Kidney (tissue), 22 donors: Measurements from ENCODE around the gene DNAH3. TPM values are rescaled to one million over a fixed set of nuclear protein-coding genes. Genes with fewer than 3 reads are reported as not detected.

Experiments
- DNase-seq, 5 donors: peaks; one replicate each; pipeline ENCODE4 v3.0.0-alpha.2; 2013 to 2020
- FAIRE-seq: peaks from 2 replicates; lab custom pipeline; 2012; peaks lifted over from hg19 to GRCh38; lab: Jason Lieb, UNC
- H3K27ac ChIP-seq, 2 donors: one replicate each; pipeline ENCODE4 v1.7.0; 2013; ENCODE audit warnings: low read depth in 2 of 2, low read length in 2 of 2, inconsistent platforms in 1 of 2
- H3K27me3 ChIP-seq: one replicate; pipeline ENCODE4 v1.7.1; 2013; ENCODE audit warnings: low read length, inconsistent platforms; ENCODE audit not compliant: control insufficient read depth, insufficient read depth
- H3K36me3 ChIP-seq, 3 donors: one replicate each; pipeline versions ENCODE4 v1.7.0 to v1.7.1; 2013; ENCODE audit warnings: low read length in 3 of 3, control low read depth in 1 of 3, inconsistent platforms in 1 of 3; ENCODE audit not compliant: insufficient read depth in 3 of 3, control insufficient read depth in 2 of 3
- H3K4me1 ChIP-seq, 3 donors: one replicate each; pipeline versions ENCODE4 v1.7.0 to v1.7.1; 2013; ENCODE audit warnings: low read length in 3 of 3, inconsistent platforms in 1 of 3, low read depth in 1 of 3; ENCODE audit not compliant: control insufficient read depth in 2 of 3, insufficient read depth in 2 of 3
- H3K4me3 ChIP-seq, 3 donors: one replicate each; pipeline versions ENCODE4 v1.7.0 to v1.8.1; 2013; ENCODE audit warnings: low read length in 3 of 3, control low read depth in 1 of 3, inconsistent platforms in 1 of 3
- H3K9ac ChIP-seq, 3 donors: one replicate each; pipeline versions ENCODE4 v1.7.0 to v1.7.1; 2013; ENCODE audit warnings: low read length in 3 of 3, control low read depth in 1 of 3, inconsistent platforms in 1 of 3
- H3K9me3 ChIP-seq, 3 donors: one replicate each; pipeline versions ENCODE4 v1.7.0 to v1.7.1; 2013; ENCODE audit warnings: low read length in 3 of 3, control low read depth in 1 of 3, inconsistent platforms in 1 of 3; ENCODE audit not compliant: control insufficient read depth in 2 of 3, insufficient read depth in 1 of 3
- CTCF ChIP-seq: IDR thresholded peaks from 3 replicates; pipeline ENCODE4 v1.5.1; 2012; ENCODE audit warnings: mild to moderate bottlenecking, moderate library complexity, borderline replicate concordance; ENCODE audit not compliant: insufficient read depth; ENCODE audit errors: extremely low read depth
- intact Hi-C: fragments of 100-400 bp; cut with DNase I; formaldehyde crosslinking; loops from one replicate; pipeline ENCODE4 v1.11.1; 2022
- long read RNA-seq, 10 donors: library from polyadenylated mRNA in 1 of 10; unstranded in 1 of 10; transcript quantifications; one replicate each; pipeline ENCODE4 v2.0.0 and lab custom pipeline, GENCODE V29; 2021 to 2026
- polyA plus RNA-seq: library from polyadenylated mRNA; stranded (reverse); fragments of 350-450 nt; fragmentation: Illumina TruSeq; extraction: RNeasy Lipid Tissue Mini Kit (QIAGEN cat#74804); gene quantifications from one replicate; pipeline ENCODE4 v1.2.3, GENCODE V29; 2014; ENCODE audit warnings: low read depth, low replicate concordance; ENCODE audit not compliant: insufficient read depth
- total RNA-seq: library from RNA; stranded (reverse); fragmentation: NEBNext Ultra II Directional; extraction: Animal tissue kit (Norgen Biotek cat#: 25700); gene quantifications from one replicate; pipeline ENCODE4 v1.2.1, GENCODE V29; 2021
- donor health status: control.
- donor health status: control.
- donor health status: control.
- donor health status: control.
- donor health status: control.
- donor health status: DM: yes; HTN: yes; CAD: no.
- donor health status: Normal renal cell carcinoma (clear cell type).

Gene DNAH3
- total RNA-seq: 0.57 TPM
- polyA plus RNA-seq: 0.19 TPM
- long read RNA-seq, donor 1: 0 reads
- long read RNA-seq, donor 2: 0 reads
- long read RNA-seq, donor 3: 0 reads
- long read RNA-seq, donor 4: 0 reads
- long read RNA-seq, donor 5: 0 reads
- long read RNA-seq, donor 6, partial matches to known transcripts: 6 of 6 reads
- long read RNA-seq, donor 6, other reads (novel, unspliced or antisense): 0 of 6 reads
- long read RNA-seq, donor 7, partial matches to known transcripts: 0 of 1 reads
- long read RNA-seq, donor 7, other reads (novel, unspliced or antisense): 1 of 1 reads
- long read RNA-seq, donor 8: 0 reads
- long read RNA-seq, donor 9: 0 reads
- long read RNA-seq, donor 10, partial matches to known transcripts: 24 of 24 reads
- long read RNA-seq, donor 10, other reads (novel, unspliced or antisense): 0 of 24 reads

- Histone ChIP-seq H3K9ac (no peak within 1 kb of the TSS), H3K27ac (no peak within 1 kb of the TSS), H3K27me3 (no peaks in the 10 kb centered on the region), H3K4me1 (peaks cover 0 to 4% (median 0%) of the 10 kb centered on the region in 3 donors), H3K4me3 (peak within 1 kb of the TSS in 2 of 3 donors; percentile 9 to 23), H3K36me3 (no peaks in the 10 kb centered on the region), H3K9me3 (no peaks in the 10 kb centered on the region)
- TF ChIP-seq CTCF: no peak
- FAIRE-seq (peak; percentile 47), DNase-seq (peak in 4 of 5 donors; percentile 29 to 85 (median 67))
- intact Hi-C loops: no loop called here
These were observed at the start of gene DNAH3 for GRCh38 chr16:21150375-21151001. DNAH3 (minus strand) TSS chr16:21150846; CDS start chr16:21150319, 527 bp downstream.

- H3K27ac ChIP-seq: no peak overlapping the region
- no peaks in the 10 kb centered on the region for H3K36me3 ChIP-seq
- no peak overlapping the region for H3K9ac ChIP-seq
- H3K27me3 ChIP-seq: no peaks in the 10 kb centered on the region
- no peaks in the 10 kb centered on the region for H3K4me1 ChIP-seq
- no peaks in the 10 kb centered on the region for H3K9me3 ChIP-seq
- DNase-seq: no peak
- no peak overlapping the region for H3K4me3 ChIP-seq
- TF ChIP-seq CTCF: no peak
- FAIRE-seq: no peak
- intact Hi-C loops: no loop called here
These were observed 49.1 kb upstream of the DNAH3 start for GRCh38 chr16:21199607-21200218.

- H3K9me3 ChIP-seq: no peaks in the 10 kb centered on the region
- intact Hi-C loops: no loop called here
- no peak overlapping the region for H3K4me3 ChIP-seq
- no peak overlapping the region for H3K27ac ChIP-seq
- no peaks in the 10 kb centered on the region for H3K27me3 ChIP-seq
- FAIRE-seq: no peak
- H3K4me1 ChIP-seq: no peaks in the 10 kb centered on the region
- no peak for DNase-seq
- no peak overlapping the region for H3K9ac ChIP-seq
- TF ChIP-seq CTCF: no peak
- no peaks in the 10 kb centered on the region for H3K36me3 ChIP-seq
These were observed 47.0 kb upstream of the DNAH3 start for GRCh38 chr16:21197621-21198020.
